ENCODE data around the gene SSC5D.

SSC5D gene

DNA sequence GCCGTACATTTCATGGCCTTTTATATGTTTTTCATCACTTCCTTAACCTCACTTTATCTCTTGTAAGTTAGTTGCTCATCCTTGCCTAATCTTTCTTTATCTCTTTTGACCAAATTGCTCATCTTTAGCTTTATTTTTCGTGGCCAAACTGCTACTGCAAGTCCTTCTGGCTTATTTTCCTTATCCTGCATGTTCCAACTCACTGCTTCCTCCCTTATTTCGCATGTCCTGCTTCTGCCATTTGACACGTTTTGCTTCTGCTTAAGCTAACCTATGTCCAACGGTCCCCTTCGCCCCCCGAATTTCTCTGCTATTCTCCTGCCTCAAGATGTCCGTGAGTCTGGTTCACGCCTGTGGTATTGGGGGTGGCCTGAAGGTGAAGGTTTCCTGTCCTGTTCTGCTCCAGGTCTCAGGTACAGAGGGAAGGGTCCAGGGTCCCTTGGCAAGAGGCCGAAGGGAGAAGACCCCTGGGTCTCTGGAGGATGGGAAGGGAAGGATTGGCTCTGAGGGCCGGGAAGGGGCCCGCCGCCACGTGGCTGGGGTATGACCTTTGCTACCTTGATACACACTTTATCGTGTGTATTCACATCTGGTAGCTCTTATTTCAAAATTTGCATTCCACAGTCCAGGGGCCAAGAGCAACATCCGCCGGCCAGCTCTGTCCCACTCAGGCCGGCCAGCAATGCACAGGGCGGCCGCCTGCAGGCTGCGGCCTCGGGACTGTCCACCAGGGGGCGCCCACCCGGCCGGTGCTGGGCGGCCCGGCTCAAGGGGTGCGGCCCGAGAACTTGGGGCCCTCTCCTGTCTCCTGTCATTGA lies 20.8 kb upstream of the SSC5D start:
- DNase-seq (ENCODE audit: low read depth, low spot score) = no peak
- POLR2A ChIA-PET = interaction anchor here (0.7 to 1.6 kb wide), 3 partner anchors 9 to 60 kb away, joined by 3 to 8 read pairs (median 8); partner anchors contain the start of genes UBE2S and ZNF628
- CTCF ChIA-PET = interaction anchor here (0.6 to 4.5 kb wide), 58 partner anchors 9 to 354 kb away, joined by 3 to 241 read pairs (median 5); partner anchors contain the start of genes DNAAF3, KMT5C, NAT14 and SSC5D
- H3K4me3 ChIP-seq (ENCODE audit: low read depth, low read length) = no peak overlapping the region
- TF ChIP-seq, protein P1, sequence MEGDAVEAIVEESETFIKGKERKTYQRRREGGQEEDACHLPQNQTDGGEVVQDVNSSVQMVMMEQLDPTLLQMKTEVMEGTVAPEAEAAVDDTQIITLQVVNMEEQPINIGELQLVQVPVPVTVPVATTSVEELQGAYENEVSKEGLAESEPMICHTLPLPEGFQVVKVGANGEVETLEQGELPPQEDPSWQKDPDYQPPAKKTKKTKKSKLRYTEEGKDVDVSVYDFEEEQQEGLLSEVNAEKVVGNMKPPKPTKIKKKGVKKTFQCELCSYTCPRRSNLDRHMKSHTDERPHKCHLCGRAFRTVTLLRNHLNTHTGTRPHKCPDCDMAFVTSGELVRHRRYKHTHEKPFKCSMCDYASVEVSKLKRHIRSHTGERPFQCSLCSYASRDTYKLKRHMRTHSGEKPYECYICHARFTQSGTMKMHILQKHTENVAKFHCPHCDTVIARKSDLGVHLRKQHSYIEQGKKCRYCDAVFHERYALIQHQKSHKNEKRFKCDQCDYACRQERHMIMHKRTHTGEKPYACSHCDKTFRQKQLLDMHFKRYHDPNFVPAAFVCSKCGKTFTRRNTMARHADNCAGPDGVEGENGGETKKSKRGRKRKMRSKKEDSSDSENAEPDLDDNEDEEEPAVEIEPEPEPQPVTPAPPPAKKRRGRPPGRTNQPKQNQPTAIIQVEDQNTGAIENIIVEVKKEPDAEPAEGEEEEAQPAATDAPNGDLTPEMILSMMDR (IDR thresholded peaks at IDR 0.05; ENCODE audit: insufficient read depth, low read length, missing control alignments) = peak; percentile 96

DNA sequence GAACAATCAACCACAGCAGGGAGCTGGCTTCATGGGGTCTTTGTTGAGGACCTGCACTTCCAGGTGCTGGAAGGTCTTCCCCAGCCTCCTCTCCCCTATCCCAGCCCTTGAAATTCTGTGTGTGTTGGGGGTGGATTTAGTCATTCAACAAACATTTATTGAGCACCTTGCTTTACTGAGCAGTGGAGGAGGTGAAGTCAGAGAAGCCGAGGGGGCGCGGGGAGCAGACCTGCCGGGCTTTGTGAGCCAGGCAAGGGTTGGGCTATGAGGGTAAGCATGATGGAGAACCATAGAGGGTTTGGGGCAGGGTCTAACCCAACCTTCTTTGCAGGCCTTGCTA lies 20.2 kb upstream of the SSC5D start:
- ChIA-PET CTCF (interaction anchor here (0.6 to 4.5 kb wide), 49 partner anchors 10 to 355 kb away, joined by 3 to 241 read pairs (median 5); partner anchors contain the start of genes DNAAF3, KMT5C, NAT14 and SSC5D), POLR2A (interaction anchor here (1.2 to 1.6 kb wide), 2 partner anchors 36 to 60 kb away, joined by 3 to 8 read pairs; partner anchors contain the start of gene UBE2S)
- TF ChIP-seq, protein P1 (IDR thresholded peaks at IDR 0.05; ENCODE audit: insufficient read depth, low read length, missing control alignments) = no peak
- H3K4me3 ChIP-seq (ENCODE audit: low read depth, low read length) = no peak overlapping the region
- no peak for DNase-seq (ENCODE audit: low read depth, low spot score)

DNA sequence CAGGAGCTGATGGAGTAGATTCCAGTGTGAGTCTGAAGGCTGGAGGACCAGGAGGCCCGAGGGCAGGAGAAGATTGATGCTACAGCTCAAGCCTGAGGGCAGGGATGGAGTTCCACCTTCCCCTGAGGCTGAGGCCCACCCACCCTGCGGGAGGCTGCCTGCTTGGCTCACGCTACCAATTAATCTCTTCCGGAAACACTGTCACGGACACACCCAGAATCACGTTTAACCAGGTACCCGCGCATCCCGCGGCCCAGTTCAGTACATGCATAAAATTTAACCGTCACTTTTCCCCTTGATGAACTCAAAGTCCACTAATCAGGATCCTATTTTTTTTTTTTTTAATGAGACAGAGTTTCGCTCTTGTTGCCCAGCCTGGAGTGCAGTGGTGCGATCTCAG lies 17.0 kb upstream of the SSC5D start:
- CTCF ChIA-PET = interaction anchor here (0.8 to 1.2 kb wide), 8 partner anchors 9 to 169 kb away, joined by 3 to 15 read pairs (median 3); partner anchors contain the start of genes ISOC2 and NAT14
- TF ChIP-seq, protein P1 (IDR thresholded peaks at IDR 0.05; ENCODE audit: insufficient read depth, low read length, missing control alignments) = no peak
- H3K4me3 ChIP-seq (ENCODE audit: low read depth, low read length) = no peak overlapping the region
- POLR2A ChIA-PET = interaction anchor here (0.8 kb wide), 1 partner anchor 10 kb away, joined by 3 read pairs; the partner anchor contains the start of gene ISOC2
- DNase-seq (ENCODE audit: low read depth, low spot score) = no peak

DNA sequence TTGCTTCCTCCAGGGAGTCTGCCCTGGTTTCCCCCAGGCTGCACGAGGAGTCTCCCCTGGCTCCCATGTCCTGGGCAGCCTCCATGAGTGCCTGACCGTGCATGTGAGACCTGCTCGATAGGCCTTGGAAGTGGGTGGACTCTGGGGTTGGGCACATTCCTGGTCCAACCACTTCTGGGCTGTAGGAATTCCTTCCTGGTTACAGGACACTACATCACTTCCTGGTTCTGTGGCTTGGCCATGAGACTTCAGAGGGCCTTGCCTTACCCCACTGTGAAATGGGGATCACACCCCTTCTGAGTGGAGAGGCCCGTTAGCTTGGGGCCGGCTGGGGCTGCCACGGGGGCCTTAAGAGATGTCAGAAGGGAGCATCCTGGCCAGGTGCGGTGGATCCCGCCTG lies 15.8 kb upstream of the SSC5D start:
- no peak for DNase-seq (ENCODE audit: low read depth, low spot score)
- POLR2A ChIA-PET = no interaction called here
- H3K4me3 ChIP-seq (ENCODE audit: low read depth, low read length) = no peak overlapping the region
- CTCF ChIA-PET = interaction anchor here (5.9 kb wide), 1 partner anchor 32 kb away, joined by 38 read pairs; no protein-coding TSS in a partner anchor
- TF ChIP-seq, protein P1 (IDR thresholded peaks at IDR 0.05; ENCODE audit: insufficient read depth, low read length, missing control alignments) = no peak

DNA sequence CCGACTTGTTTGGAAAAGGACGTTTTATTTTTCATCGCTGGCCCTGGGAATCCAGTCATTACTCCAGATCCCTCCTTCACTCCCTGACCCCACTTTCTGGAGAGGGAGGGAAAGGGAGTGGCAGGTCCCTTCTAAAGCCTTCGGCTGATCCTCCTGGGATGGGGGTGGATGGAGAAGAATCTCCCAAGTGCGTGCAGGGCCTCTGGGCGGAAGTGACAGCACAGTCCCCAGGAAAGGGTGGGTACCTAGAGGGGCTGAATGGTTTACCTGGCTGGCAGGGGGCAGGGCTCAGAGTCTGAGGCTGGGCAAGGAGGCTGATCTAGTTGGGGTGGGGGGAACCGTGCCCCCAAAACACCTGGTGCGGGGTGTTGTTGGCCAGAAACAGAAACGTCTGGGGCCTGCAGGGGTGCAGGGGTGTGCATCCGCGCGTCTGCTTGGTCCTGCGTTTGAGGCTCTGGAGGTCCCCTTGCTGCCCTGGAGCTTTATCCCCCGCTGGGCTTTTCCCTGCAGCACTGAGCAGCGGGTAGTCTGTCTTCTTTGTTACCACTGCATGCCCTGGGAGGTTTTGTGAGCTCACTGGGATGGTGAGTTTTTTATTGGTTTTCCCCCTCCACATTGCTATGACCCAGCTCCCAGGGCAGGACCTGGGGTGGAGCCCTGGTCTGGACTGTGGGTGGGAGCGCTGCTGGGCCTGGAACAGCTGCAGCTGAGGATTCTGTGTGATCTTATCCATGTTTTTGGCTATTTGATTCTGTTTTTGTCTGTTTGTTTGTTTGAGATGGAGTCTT lies 14.8 kb upstream of the SSC5D start:
- no peak for DNase-seq (ENCODE audit: low read depth, low spot score)
- CTCF ChIA-PET = interaction anchor here (5.9 kb wide), 1 partner anchor 31 kb away, joined by 38 read pairs; no protein-coding TSS in a partner anchor
- POLR2A ChIA-PET = no interaction called here
- H3K4me3 ChIP-seq (ENCODE audit: low read depth, low read length) = no peak overlapping the region
- TF ChIP-seq, protein P1 (IDR thresholded peaks at IDR 0.05; ENCODE audit: insufficient read depth, low read length, missing control alignments) = no peak

Data from AG04449 (cell line).